GM12878 (cell line): ENCODE results near the gene CMSS1. TPM values are rescaled to one million over a fixed set of nuclear protein-coding genes. Genes with fewer than 3 reads are reported as not detected.

ENCODE experiments used
- ATAC-seq: fragments of 200-7000 bp; cut with Tn5 transposase; 3 replicates; pipeline ENCODE4 v1.9.1; 2020; ENCODE audit warnings: mild to moderate bottlenecking, moderate library complexity
- BruUV-seq: library from RNA; stranded (reverse); fragments of 400-500 nt; replicated peaks from 2 replicates; lab custom pipeline; 2021; lab: Mats Ljungman, UMichigan
- CTCF ChIA-PET: fragments of 300-600 bp; sonication (Branson Sonifier 250); formaldehyde crosslinking; extraction: SDS; loops from one replicate; lab custom pipeline; 2021; ENCODE audit warnings: inconsistent platforms; lab: Yijun Ruan, JAX
- POLR2A ChIA-PET: fragments of 350-600 bp; formaldehyde crosslinking; extraction: SDS; loops from one replicate; lab custom pipeline; 2021; ENCODE audit warnings: inconsistent platforms; lab: Charles Lee
- RAD21 ChIA-PET: fragments of 300-600 bp; sonication (Branson Sonifier 250); formaldehyde crosslinking; loops from one replicate; lab custom pipeline; 2023; ENCODE audit warnings: antibody characterized with exemption; ENCODE audit not compliant: unreplicated experiment; lab: Charles Lee
- SMC1A ChIA-PET: fragments of 300-600 bp; sonication (Branson Sonifier 250); formaldehyde crosslinking; loops from one replicate; lab custom pipeline; 2023; ENCODE audit not compliant: unreplicated experiment, uncharacterized antibody; lab: Charles Lee
- DNase-seq: peaks from one replicate; pipeline ENCODE4 v3.0.0-alpha.2; 2011; ENCODE audit warnings: low read depth, low spot score
- FAIRE-seq: peaks from 3 replicates; lab custom pipeline; 2011; peaks lifted over from hg19 to GRCh38; lab: Jason Lieb, UNC
- H2AFZ ChIP-seq: 2 replicates; pipeline ENCODE4 v1.6.0; 2011; ENCODE audit warnings: low read depth, low read length, control low read depth; ENCODE audit not compliant: control insufficient read depth
- H3K27ac ChIP-seq: 2 replicates; pipeline ENCODE4 v1.5.1; 2011; ENCODE audit warnings: control low read depth; ENCODE audit not compliant: control insufficient read depth, insufficient read depth
- H3K27me3 ChIP-seq, 2 experiments: replicated peaks in 1 of 2; 2 replicates each; pipeline versions ENCODE4 v1.6.0 to v1.6.1; 2011; ENCODE audit warnings: low read length in 1 of 2; ENCODE audit not compliant: control insufficient read depth in 2 of 2, insufficient read depth in 2 of 2
- H3K36me3 ChIP-seq, 2 experiments: 2 replicates each; pipeline ENCODE4 v1.5.1; 2011; ENCODE audit warnings: low read length in 1 of 2; ENCODE audit not compliant: control insufficient read depth in 2 of 2, insufficient read depth in 2 of 2
- H3K4me1 ChIP-seq: 2 replicates; pipeline ENCODE4 v1.6.1; 2011; ENCODE audit warnings: mild to moderate bottlenecking, low read length, moderate library complexity, mixed read lengths; ENCODE audit not compliant: control insufficient read depth, insufficient read depth
- H3K4me2 ChIP-seq: 2 replicates; pipeline ENCODE4 v1.6.0; 2011; ENCODE audit warnings: control low read depth; ENCODE audit not compliant: control insufficient read depth, insufficient read depth
- H3K4me3 ChIP-seq: fragments of 200-600 bp; sonication (generic); 2 replicates; pipeline ENCODE4 v1.5.1; 2016
- H3K79me2 ChIP-seq: 2 replicates; pipeline ENCODE4 v1.6.0; 2011; ENCODE audit warnings: low read length; ENCODE audit not compliant: control insufficient read depth, insufficient read depth
- H3K9ac ChIP-seq: 2 replicates; pipeline ENCODE4 v1.8.0; 2011; ENCODE audit warnings: low read length, control low read depth, mixed read lengths; ENCODE audit not compliant: control insufficient read depth, insufficient read depth
- H3K9me3 ChIP-seq: replicated peaks from 3 replicates; pipeline ENCODE4 v1.5.1; 2011; ENCODE audit warnings: mild to moderate bottlenecking, low read length; ENCODE audit not compliant: control insufficient read depth, insufficient read depth
- H4K20me1 ChIP-seq: 2 replicates; pipeline ENCODE4 v1.6.0; 2011; ENCODE audit not compliant: control insufficient read depth, insufficient read depth
- CHD1 ChIP-seq: IDR thresholded peaks from 2 replicates; pipeline ENCODE4 v1.6.1; 2012; ENCODE audit warnings: low read depth, low read length, improper control_type of control experiment
- GABPA ChIP-seq: IDR thresholded peaks from 2 replicates; pipeline ENCODE4 v1.6.1; 2014; ENCODE audit warnings: antibody characterized with exemption, low read depth, mild to moderate bottlenecking, inconsistent platforms
- GATAD2B ChIP-seq: fragments of 450-650 bp; conservative IDR thresholded peaks from 2 replicates; pipeline ENCODE4 v1.6.1; 2017; ENCODE audit warnings: low read depth, mild to moderate bottlenecking, moderate library complexity
- NR2C2 ChIP-seq: IDR thresholded peaks from 2 replicates; pipeline ENCODE4 v1.6.1; 2011; ENCODE audit warnings: borderline replicate concordance, low read depth; ENCODE audit not compliant: control insufficient read depth, insufficient read length
- RAD21 ChIP-seq: IDR thresholded peaks from 2 replicates; pipeline ENCODE4 v1.6.1; 2011; ENCODE audit warnings: mild to moderate bottlenecking, low read depth, low read length, moderate library complexity; ENCODE audit not compliant: insufficient read depth
- YY1 ChIP-seq: IDR thresholded peaks from 2 replicates; pipeline ENCODE4 v1.6.1; 2011; ENCODE audit warnings: low read depth, mild to moderate bottlenecking, low read length
- ZNF274 ChIP-seq: IDR thresholded peaks from one replicate; pipeline ENCODE4 v1.8.0; 2011; ENCODE audit not compliant: insufficient read length, insufficient read depth
- ZNF622 ChIP-seq: fragments of 450-650 bp; IDR thresholded peaks from 2 replicates; pipeline ENCODE4 v1.6.1; 2017; ENCODE audit warnings: mild to moderate bottlenecking, inconsistent platforms
- WGBS: methylation state at CpG from one replicate; pipeline ENCODE4 v1.1.6; 2016; ENCODE audit warnings: low lambda C conversion rate; ENCODE audit not compliant: insufficient replicate concordance, insufficient coverage; ENCODE audit errors: missing lambda C conversion rate; 5-methylcytosine and 5-hydroxymethylcytosine counted together
- in situ Hi-C: fragments of 300-500 bp; cut with MboI; formaldehyde crosslinking; loops from 9 replicates; pipeline ENCODE4 v1.14.3; 2018; ENCODE audit warnings: mixed read lengths
- intact Hi-C: fragments of 100-400 bp; cut with micrococcal nuclease; formaldehyde crosslinking; loops from one replicate; pipeline ENCODE4 v1.14.2; 2022; ENCODE audit not compliant: unreplicated experiment
- polyA plus RNA-seq, 11 experiments: library from polyadenylated mRNA; depleted of rRNA in 4 of 11; unstranded in 6 of 11; stranded (reverse) in 5 of 11; fragments of >200 nt; fragmentation: Nextera tagmentation in 4 of 11; fragmentation: Illumina TruSeq in 1 of 11; extraction: Ambion mirVana in 4 of 11; extraction: Trizol in 1 of 11; gene quantifications; 1 replicate in 1 of 11; 2 replicates in 10 of 11; pipeline versions ENCODE4 v1.2.1 to v1.2.3, GENCODE V29; 2011 to 2016; ENCODE audit warnings: inconsistent platforms in 2 of 11, missing spikeins in 2 of 11, low read depth in 1 of 11
- total RNA-seq, 4 experiments: library from RNA; depleted of rRNA in 3 of 4; stranded (reverse); fragments of >200 nt in 3 of 4; fragmentation: Illumina TruSeq in 1 of 4; extraction: Trizol in 1 of 4; gene quantifications; 2 replicates each; pipeline versions ENCODE4 v1.2.1 to v1.2.3, GENCODE V29; 2013 to 2021
- TF ChIP-seq, protein P1 (sequence below): fragments of 450-650 bp; IDR thresholded peaks from 2 replicates; pipeline ENCODE4 v1.6.1; 2017; ENCODE audit warnings: mild to moderate bottlenecking, moderate library complexity
- TF ChIP-seq, protein P2 (sequence below): IDR thresholded peaks from 2 replicates; pipeline ENCODE4 v1.6.1; 2012; ENCODE audit warnings: low read depth, low read length, improper control_type of control experiment
- TF ChIP-seq, protein P3 (sequence below): IDR thresholded peaks from 2 replicates; pipeline ENCODE4 v1.6.1; 2012; ENCODE audit warnings: low read depth, low read length, improper control_type of control experiment

CMSS1 gene
- total and polyA plus RNA-seq, 10 of the 15 experiments (the other 5 are each of a cell fraction or from before 2014, with no cell fraction given): 31.0 to 118 (median 70.1) TPM

DNA sequence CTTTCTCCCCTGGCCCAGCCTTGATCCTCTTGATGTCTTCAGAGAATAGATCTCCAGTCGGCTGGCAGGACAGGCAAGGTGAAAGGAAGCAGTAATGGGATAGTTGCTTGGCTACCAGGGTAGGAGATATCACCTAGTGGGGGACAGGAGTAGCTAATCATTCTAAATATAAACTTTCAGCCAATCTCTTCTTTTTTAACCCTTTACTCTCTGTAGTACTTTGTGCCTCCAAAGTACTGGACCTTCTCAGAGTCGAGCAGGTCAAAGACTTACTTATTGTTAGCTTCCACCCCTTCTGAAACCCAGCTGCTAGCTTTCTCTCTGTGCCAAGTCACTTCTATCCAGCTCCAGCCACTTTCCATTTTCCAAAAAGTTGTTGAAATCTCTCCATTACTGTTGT is 340.0 kb downstream of the CMSS1 start:
- intact Hi-C loops: no loop called here
- TF ChIP-seq GABPA: no peak
- TF ChIP-seq NR2C2: no peak
- TF ChIP-seq GATAD2B: no peak
- TF ChIP-seq, protein P1, sequence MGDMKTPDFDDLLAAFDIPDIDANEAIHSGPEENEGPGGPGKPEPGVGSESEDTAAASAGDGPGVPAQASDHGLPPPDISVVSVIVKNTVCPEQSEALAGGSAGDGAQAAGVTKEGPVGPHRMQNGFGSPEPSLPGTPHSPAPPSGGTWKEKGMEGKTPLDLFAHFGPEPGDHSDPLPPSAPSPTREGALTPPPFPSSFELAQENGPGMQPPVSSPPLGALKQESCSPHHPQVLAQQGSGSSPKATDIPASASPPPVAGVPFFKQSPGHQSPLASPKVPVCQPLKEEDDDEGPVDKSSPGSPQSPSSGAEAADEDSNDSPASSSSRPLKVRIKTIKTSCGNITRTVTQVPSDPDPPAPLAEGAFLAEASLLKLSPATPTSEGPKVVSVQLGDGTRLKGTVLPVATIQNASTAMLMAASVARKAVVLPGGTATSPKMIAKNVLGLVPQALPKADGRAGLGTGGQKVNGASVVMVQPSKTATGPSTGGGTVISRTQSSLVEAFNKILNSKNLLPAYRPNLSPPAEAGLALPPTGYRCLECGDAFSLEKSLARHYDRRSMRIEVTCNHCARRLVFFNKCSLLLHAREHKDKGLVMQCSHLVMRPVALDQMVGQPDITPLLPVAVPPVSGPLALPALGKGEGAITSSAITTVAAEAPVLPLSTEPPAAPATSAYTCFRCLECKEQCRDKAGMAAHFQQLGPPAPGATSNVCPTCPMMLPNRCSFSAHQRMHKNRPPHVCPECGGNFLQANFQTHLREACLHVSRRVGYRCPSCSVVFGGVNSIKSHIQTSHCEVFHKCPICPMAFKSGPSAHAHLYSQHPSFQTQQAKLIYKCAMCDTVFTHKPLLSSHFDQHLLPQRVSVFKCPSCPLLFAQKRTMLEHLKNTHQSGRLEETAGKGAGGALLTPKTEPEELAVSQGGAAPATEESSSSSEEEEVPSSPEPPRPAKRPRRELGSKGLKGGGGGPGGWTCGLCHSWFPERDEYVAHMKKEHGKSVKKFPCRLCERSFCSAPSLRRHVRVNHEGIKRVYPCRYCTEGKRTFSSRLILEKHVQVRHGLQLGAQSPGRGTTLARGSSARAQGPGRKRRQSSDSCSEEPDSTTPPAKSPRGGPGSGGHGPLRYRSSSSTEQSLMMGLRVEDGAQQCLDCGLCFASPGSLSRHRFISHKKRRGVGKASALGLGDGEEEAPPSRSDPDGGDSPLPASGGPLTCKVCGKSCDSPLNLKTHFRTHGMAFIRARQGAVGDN: no peak
- TF ChIP-seq YY1: no peak
- no peak for TF ChIP-seq ZNF274
- TF ChIP-seq RAD21: no peak
- TF ChIP-seq CHD1: no peak
- no peak for TF ChIP-seq ZNF622
- TF ChIP-seq, protein P2, sequence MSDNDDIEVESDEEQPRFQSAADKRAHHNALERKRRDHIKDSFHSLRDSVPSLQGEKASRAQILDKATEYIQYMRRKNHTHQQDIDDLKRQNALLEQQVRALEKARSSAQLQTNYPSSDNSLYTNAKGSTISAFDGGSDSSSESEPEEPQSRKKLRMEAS: no peak
- TF ChIP-seq, protein P3, sequence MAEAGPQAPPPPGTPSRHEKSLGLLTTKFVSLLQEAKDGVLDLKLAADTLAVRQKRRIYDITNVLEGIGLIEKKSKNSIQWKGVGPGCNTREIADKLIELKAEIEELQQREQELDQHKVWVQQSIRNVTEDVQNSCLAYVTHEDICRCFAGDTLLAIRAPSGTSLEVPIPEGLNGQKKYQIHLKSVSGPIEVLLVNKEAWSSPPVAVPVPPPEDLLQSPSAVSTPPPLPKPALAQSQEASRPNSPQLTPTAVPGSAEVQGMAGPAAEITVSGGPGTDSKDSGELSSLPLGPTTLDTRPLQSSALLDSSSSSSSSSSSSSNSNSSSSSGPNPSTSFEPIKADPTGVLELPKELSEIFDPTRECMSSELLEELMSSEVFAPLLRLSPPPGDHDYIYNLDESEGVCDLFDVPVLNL: no peak
- ChIA-PET SMC1A (interaction anchor here (0.5 kb wide), 1 partner anchor 404 kb away, joined by 3 read pairs; no protein-coding TSS in a partner anchor), RAD21 (no interaction called here), POLR2A (no interaction called here), CTCF (interaction anchor here (1.7 kb wide), 1 partner anchor 19 kb away, joined by 4 read pairs; no protein-coding TSS in a partner anchor)
- 100% methylated on average over 2 of the region's 2 CpGs for WGBS
- DNase-seq: no peak
- H3K36me3 ChIP-seq: no peaks in the 10 kb centered on the region
- H3K27ac ChIP-seq: no peak overlapping the region
- no peak overlapping the region for H2AFZ ChIP-seq
- no TSS peak for BruUV-seq
- no peak overlapping the region for H3K4me3 ChIP-seq
- no peak for FAIRE-seq
- H3K9me3 ChIP-seq: peaks cover 3% of the 10 kb centered on the region; the same call in 2 of the 3 replicates
- ATAC-seq: no peak
- in situ Hi-C loops: no loop called here
- no peaks in the 10 kb centered on the region for H4K20me1 ChIP-seq
- H3K27me3 ChIP-seq: no peaks in the 10 kb centered on the region
- no peaks in the 10 kb centered on the region for H3K4me1 ChIP-seq
- H3K9ac ChIP-seq: no peak overlapping the region
- H3K4me2 ChIP-seq: no peak overlapping the region
- H3K79me2 ChIP-seq: no peaks in the 10 kb centered on the region
